NCI-H510A treated with DMSO at 0.1 percent for 48 hours (cell line): ENCODE measurements around the gene SH2D4B.
"Not testable (repeated sequence)": the region's sequence is repeated elsewhere in the genome, so short reads cannot be mapped to it uniquely, and the experiment has no call there.

Experiments
- DNase-seq: peaks from one replicate; lab custom pipeline; 2025; lab: John Stamatoyannopoulos, UW

SH2D4B gene

DNA sequence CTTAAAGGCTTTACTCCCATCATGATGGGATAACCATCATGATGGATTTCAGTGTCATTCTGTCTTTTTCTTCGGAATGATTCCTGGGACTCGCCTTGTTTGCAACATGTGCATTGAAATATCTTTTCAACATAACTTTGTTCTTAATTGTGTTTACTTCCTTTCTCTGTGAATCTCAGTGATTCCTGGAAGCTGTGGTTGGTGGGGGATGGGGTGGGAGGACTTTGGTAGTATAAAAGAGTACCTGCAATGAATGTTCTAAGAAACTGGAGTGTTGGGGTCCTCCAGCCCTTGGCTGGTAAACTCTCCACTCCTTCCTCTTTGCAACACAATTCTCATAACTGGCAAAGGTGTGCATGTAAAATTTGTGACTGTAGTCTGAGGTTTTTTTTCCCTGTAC is 11.5 kb upstream of the SH2D4B start:
- DNase-seq, result no peak

- DNase-seq, result no peak
These were observed 11.0 kb upstream of the SH2D4B start for GRCh38 chr10:80526742-80527141.

- no peak for DNase-seq
These were observed 9.5 kb upstream of the SH2D4B start for GRCh38 chr10:80528185-80528700.

DNA sequence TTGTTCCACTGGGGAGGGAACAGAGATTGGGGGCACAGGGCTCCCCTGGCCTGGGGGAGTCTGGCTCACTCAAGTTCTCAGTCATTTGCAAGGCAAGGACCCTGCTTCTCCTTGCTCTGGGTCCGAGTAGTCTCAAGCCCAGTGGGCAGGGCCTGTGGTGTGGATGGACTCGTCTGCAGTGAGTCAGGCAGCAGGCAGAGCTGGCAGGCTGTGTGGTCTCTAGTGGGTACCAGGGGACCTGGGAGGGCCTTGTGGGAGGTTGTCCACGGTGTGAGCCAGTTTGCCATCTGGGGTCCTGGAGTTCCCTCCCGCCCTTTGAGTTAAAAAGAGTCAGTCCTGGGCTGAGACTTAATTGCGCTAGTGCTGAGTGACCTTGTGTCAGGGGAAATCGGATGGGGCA is 8.8 kb upstream of the SH2D4B start:
- DNase-seq, result no peak

- no peak for DNase-seq
These were observed 8.1 kb upstream of the SH2D4B start for GRCh38 chr10:80529604-80530003.

GRCh38 chr10:80530251-80530650 is 7.5 kb upstream of the SH2D4B start:
- no peak for DNase-seq

DNA sequence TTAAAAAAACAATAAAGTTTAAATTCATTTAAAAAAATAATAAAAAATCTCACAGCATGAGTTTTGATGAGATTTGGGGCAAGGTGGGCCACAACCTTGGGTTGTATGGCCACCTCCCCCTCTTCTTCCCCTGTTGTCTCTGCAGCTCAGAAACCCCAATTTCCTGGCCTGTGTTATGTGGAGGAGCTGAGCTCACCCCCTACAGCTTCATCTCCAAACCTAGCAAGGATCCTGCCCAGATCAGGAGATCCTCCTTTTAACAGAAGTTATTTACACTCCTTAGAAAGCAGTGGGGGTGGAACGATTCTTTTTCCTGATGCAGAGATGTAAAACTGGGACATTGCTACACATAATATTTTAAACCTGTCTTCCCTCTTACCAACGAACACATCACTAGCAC is 6.9 kb upstream of the SH2D4B start:
- DNase-seq, result no peak

GRCh38 chr10:80532571-80532970 is 5.1 kb upstream of the SH2D4B start:
- DNase-seq, result no peak

- not testable (repeated sequence) for DNase-seq
These were observed 3.6 kb upstream of the SH2D4B start for GRCh38 chr10:80534059-80534458.

GRCh38 chr10:80534646-80535045 is 3.1 kb upstream of the SH2D4B start:
- DNase-seq, result not testable (repeated sequence)

GRCh38 chr10:80535671-80536360 is 1.9 kb upstream of the SH2D4B start:
- peak; percentile 54 for DNase-seq

GRCh38 chr10:80536361-80536835 is 1.3 kb upstream of the SH2D4B start:
- no peak for DNase-seq

GRCh38 chr10:80537086-80537735 is 491 bp upstream of the SH2D4B start:
- DNase-seq, result no peak

DNA sequence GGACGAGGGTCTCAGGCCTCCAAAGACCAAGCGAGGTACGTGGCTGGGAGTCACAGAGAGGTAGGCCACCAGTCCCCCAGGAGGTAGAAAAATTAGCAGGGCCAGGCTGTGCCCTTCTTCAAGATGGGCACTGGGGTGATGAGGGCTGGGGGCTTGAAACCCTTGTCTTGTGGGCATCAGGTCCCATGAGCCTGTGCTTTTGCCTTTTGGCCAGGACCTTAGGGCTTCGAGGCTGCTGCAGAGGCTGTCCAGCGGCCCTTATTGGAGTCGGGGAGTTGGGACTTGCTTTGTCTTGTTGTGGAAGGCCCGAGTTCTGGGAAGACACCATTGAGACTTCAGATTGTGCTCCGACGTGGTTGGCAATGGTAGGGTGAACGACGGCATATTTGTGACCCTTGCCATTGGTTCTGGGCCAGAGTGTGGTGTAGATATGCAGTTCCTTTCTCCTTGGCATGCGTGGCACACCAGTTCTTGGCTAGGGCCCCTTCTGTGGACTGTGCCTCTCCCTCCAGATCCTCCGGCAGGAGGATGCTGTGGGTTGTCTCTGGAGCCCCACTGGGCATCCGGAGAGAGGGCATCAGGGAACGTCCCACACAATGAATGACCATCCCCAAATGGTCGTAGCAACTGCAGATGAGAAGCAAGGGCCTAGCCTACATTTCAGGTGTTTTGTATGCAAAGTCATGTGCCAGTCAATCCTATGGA is 931 bp downstream of the SH2D4B start:
- DNase-seq, result no peak

GRCh38 chr10:80539421-80540031 is 1.8 kb downstream of the SH2D4B start:
- peak; percentile 42 for DNase-seq

DNA sequence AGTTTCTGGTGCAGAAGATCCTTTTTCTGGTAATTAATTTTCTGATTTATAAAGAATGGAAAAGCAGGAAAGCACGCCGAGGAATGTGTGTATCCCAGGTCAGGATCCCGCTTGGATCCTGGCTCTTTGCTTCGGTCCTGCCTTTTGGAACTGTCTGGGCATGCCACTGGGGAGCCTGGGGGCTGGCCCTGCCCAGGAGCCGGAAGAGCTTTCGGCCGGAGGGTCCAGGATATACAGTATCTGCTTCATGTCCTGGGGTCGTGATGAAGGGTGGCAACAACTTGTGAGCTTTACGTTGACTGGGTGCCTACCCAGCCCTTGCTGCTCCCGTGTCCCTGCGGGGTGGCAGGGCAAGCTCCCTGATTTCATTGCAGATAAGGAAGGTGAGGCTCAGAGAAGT is 2.4 kb downstream of the SH2D4B start:
- no peak for DNase-seq

- no peak for DNase-seq
These were observed 2.9 kb downstream of the SH2D4B start for GRCh38 chr10:80540618-80540980.

DNA sequence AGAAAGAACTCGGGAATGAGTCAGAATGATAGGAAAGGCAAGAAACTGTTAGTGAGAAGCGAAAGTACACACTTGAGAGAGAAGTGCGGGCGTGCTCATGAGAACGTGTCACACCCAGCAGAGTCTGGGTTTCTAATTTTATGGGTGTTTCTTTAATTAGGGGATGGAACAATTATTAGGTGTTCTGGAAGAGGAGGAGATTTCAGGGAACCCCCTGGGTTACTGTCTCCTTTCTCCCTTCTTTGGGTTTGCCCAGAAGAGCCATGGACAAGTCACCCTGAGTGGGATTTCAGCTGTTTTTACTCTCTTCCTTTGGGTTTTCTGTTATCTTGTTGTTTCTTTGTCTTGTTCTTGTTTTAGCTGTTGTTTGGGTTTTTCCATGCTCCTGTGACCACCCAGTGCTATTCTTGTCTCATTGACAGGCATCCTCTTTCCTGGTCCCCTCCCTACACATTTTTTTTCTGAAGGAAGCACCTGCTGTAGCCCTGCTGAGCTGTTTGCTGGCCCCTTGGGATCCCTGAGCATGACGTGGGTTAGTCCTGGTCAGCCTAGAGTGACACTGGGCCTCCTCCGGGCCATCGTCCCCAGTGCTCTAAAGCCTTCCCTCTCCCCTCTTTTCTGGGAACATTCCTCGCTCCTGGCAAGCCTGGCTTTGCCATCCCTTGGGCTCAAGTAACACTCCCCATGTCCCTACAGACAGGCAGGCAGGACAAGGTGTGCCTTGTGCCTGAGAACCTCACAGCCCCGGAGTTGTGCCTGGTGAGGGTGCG is 3.5 kb downstream of the SH2D4B start:
- no peak for DNase-seq

GRCh38 chr10:80542053-80542452 is 4.4 kb downstream of the SH2D4B start:
- no peak for DNase-seq

- DNase-seq, result no peak
These were observed 5.1 kb downstream of the SH2D4B start for GRCh38 chr10:80542652-80543318.

DNA sequence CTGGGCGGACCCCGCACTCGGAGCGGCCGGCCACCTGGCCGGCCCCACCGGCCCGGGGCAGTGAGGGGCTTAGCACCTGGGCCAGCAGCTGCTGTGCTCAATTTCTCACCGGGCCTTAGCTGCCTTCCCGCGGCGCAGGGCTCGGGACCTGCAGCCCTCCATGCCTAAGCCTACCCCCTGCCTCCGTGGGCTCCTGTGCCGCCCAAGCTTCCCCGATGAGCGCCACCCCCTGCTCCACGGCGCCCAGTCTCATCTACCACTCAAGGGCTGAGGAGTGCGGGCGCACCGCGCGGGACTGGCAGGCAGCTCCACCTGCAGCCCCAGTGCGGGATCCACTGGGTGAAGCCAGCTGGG is 5.6 kb downstream of the SH2D4B start:
- DNase-seq, result not testable (repeated sequence)
